Spleen (tissue), 7 donors: ENCODE results near the gene ARL5A.

ENCODE experiments used
- POLR2AphosphoS5 ChIP-seq, 3 donors: sonication (generic); formaldehyde crosslinking; IDR thresholded peaks; one replicate each; pipeline ENCODE4 v1.5.1; 2017; ENCODE audit warnings: antibody characterized with exemption in 3 of 3
- TF ChIP-seq, protein P1 (sequence below), 11 experiments: fragments of 200-600 bp in 7 of 11; fragments of 450-650 bp in 4 of 11; sonication (generic) in 4 of 11; IDR thresholded peaks in 8 of 11; conservative IDR thresholded peaks in 3 of 11; 1 replicate in 7 of 11; 2 replicates in 4 of 11; pipeline versions ENCODE4 v1.4.0 to v1.8.0; 2016 to 2021; ENCODE audit warnings: antibody characterized with exemption in 11 of 11, inconsistent platforms in 4 of 11, mild to moderate bottlenecking in 1 of 11
- donor health status: DM: no; HTN: no; CAD: no; lungs with moderate emphysema.
- donor health status: DM: no; HTN: no; CAD: no.
- donor health status: DM: no; HTN: no; CAD: no.

DNA sequence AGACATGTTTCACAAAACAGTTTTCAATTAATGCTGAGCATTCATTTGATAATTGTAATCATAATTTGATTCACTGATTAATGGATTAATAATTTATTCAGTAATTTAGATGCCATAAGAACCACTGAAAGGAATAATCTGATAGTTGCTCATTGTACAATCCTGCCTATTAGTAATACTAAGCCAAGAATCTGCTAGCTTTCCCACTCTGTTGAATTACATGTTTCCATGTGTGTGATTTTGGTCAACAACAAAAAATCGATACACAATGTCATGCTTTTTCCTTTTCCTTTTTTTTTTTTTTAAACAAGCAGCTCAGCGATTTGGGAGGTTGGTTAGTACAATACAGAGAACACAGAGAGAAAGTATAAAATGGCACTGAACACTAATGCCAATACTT, 25.9 kb downstream of the ARL5A start:
- TF ChIP-seq, protein P1, sequence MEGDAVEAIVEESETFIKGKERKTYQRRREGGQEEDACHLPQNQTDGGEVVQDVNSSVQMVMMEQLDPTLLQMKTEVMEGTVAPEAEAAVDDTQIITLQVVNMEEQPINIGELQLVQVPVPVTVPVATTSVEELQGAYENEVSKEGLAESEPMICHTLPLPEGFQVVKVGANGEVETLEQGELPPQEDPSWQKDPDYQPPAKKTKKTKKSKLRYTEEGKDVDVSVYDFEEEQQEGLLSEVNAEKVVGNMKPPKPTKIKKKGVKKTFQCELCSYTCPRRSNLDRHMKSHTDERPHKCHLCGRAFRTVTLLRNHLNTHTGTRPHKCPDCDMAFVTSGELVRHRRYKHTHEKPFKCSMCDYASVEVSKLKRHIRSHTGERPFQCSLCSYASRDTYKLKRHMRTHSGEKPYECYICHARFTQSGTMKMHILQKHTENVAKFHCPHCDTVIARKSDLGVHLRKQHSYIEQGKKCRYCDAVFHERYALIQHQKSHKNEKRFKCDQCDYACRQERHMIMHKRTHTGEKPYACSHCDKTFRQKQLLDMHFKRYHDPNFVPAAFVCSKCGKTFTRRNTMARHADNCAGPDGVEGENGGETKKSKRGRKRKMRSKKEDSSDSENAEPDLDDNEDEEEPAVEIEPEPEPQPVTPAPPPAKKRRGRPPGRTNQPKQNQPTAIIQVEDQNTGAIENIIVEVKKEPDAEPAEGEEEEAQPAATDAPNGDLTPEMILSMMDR (IDR thresholded peaks at IDR 0.05 in 8 of 11, conservative IDR thresholded peaks at IDR 0.05 in 3 of 11), result no peak
- TF ChIP-seq POLR2AphosphoS5 (IDR thresholded peaks at IDR 0.05), result no peak
